ENCODE data around the gene YAP1.

The YAP1 gene

GRCh38 chr11:102144357-102145355, 34.4 kb downstream of the YAP1 start:
- Histone ChIP-seq H3K79me2 (ENCODE audit: control insufficient read depth, insufficient read depth, low read length) (peaks cover 47% of the 10 kb centered on the region), H3K36me3 (ENCODE audit: control insufficient read depth, insufficient read depth, low read length) (no peaks in the 10 kb centered on the region), H3K79me1 (ENCODE audit: low read length) (peaks cover 7% of the 10 kb centered on the region), H3K27ac (ENCODE audit: low read depth, low read length) (no peak overlapping the region), H2BK15ac (replicated peaks; ENCODE audit: low read depth) (no peak overlapping the region), H4K8ac (ENCODE audit: low read depth, low read length) (no peak overlapping the region), H3K4me2 (ENCODE audit: low read length) (no peak overlapping the region), H3K9ac (ENCODE audit: low read length) (no peak overlapping the region), H3K23ac (ENCODE audit: low read length) (no peak overlapping the region), H3K18ac (ENCODE audit: low read length) (no peak overlapping the region), H3K4me3 (ENCODE audit: low read length) (no peak overlapping the region), H3K27me3 (ENCODE audit: insufficient read depth, low read length, poor library complexity) (no peaks in the 10 kb centered on the region), H2BK5ac (ENCODE audit: low read length) (no peak overlapping the region), H3K4me1 (ENCODE audit: control insufficient read depth, low read depth, low read length) (no peaks in the 10 kb centered on the region), H2AK5ac (ENCODE audit: low read length) (no peak overlapping the region), H4K5ac (ENCODE audit: low read length) (no peak overlapping the region), H2BK120ac (ENCODE audit: low read depth, low read length) (no peak overlapping the region), H3K4ac (ENCODE audit: low read depth, low read length) (no peak overlapping the region), H3K56ac (ENCODE audit: low read length) (no peak overlapping the region)
- WGBS (ENCODE audit: extremely low coverage, insufficient coverage, low lambda C conversion rate) = no CpG with 5 or more reads among the region's 4 CpGs
- DNase-seq = no peak

GRCh38 chr11:102147015-102147414, 36.8 kb downstream of the YAP1 start:
- Histone ChIP-seq H3K79me2 (ENCODE audit: control insufficient read depth, insufficient read depth, low read length) (peaks cover 47% of the 10 kb centered on the region), H3K36me3 (ENCODE audit: control insufficient read depth, insufficient read depth, low read length) (no peaks in the 10 kb centered on the region), H3K27me3 (ENCODE audit: insufficient read depth, low read length, poor library complexity) (no peaks in the 10 kb centered on the region), H3K4me1 (ENCODE audit: control insufficient read depth, low read depth, low read length) (no peaks in the 10 kb centered on the region), H3K9ac (ENCODE audit: low read length) (no peak overlapping the region), H3K4ac (ENCODE audit: low read depth, low read length) (no peak overlapping the region), H4K8ac (ENCODE audit: low read depth, low read length) (no peak overlapping the region), H3K4me2 (ENCODE audit: low read length) (no peak overlapping the region), H3K27ac (ENCODE audit: low read depth, low read length) (no peak overlapping the region), H2BK15ac (replicated peaks; ENCODE audit: low read depth) (no peak overlapping the region), H3K56ac (ENCODE audit: low read length) (no peak overlapping the region), H3K23ac (ENCODE audit: low read length) (no peak overlapping the region), H4K5ac (ENCODE audit: low read length) (no peak overlapping the region), H2BK5ac (ENCODE audit: low read length) (no peak overlapping the region), H3K4me3 (ENCODE audit: low read length) (no peak overlapping the region), H2BK120ac (ENCODE audit: low read depth, low read length) (no peak overlapping the region), H3K79me1 (ENCODE audit: low read length) (peaks cover 7% of the 10 kb centered on the region), H3K18ac (ENCODE audit: low read length) (no peak overlapping the region), H2AK5ac (ENCODE audit: low read length) (no peak overlapping the region)
- DNase-seq = no peak
- WGBS (ENCODE audit: extremely low coverage, insufficient coverage, low lambda C conversion rate) = no CpG with 5 or more reads among the region's 4 CpGs

GRCh38 chr11:102147632-102148031, 37.4 kb downstream of the YAP1 start:
- H3K27ac ChIP-seq (ENCODE audit: low read depth, low read length) = no peak overlapping the region
- no peak overlapping the region for H3K56ac ChIP-seq (ENCODE audit: low read length)
- no peak overlapping the region for H4K5ac ChIP-seq (ENCODE audit: low read length)
- no peak overlapping the region for H3K4ac ChIP-seq (ENCODE audit: low read depth, low read length)
- H3K18ac ChIP-seq (ENCODE audit: low read length) = no peak overlapping the region
- peaks cover 50% of the 10 kb centered on the region for H3K79me2 ChIP-seq (ENCODE audit: control insufficient read depth, insufficient read depth, low read length)
- H3K4me3 ChIP-seq (ENCODE audit: low read length) = no peak overlapping the region
- no peak overlapping the region for H2AK5ac ChIP-seq (ENCODE audit: low read length)
- H2BK120ac ChIP-seq (ENCODE audit: low read depth, low read length) = no peak overlapping the region
- no peak overlapping the region for H2BK5ac ChIP-seq (ENCODE audit: low read length)
- no peak overlapping the region for H4K8ac ChIP-seq (ENCODE audit: low read depth, low read length)
- no peak overlapping the region for H3K23ac ChIP-seq (ENCODE audit: low read length)
- DNase-seq = no peak
- WGBS (ENCODE audit: extremely low coverage, insufficient coverage, low lambda C conversion rate) = 100% methylated on average over 1 of the region's 2 CpGs
- peaks cover 7% of the 10 kb centered on the region for H3K79me1 ChIP-seq (ENCODE audit: low read length)
- H3K27me3 ChIP-seq (ENCODE audit: insufficient read depth, low read length, poor library complexity) = no peaks in the 10 kb centered on the region
- no peak overlapping the region for H2BK15ac ChIP-seq (replicated peaks; ENCODE audit: low read depth)
- no peak overlapping the region for H3K4me2 ChIP-seq (ENCODE audit: low read length)
- H3K4me1 ChIP-seq (ENCODE audit: control insufficient read depth, low read depth, low read length) = no peaks in the 10 kb centered on the region
- H3K36me3 ChIP-seq (ENCODE audit: control insufficient read depth, insufficient read depth, low read length) = no peaks in the 10 kb centered on the region
- no peak overlapping the region for H3K9ac ChIP-seq (ENCODE audit: low read length)

- Histone ChIP-seq H3K4me1 (ENCODE audit: control insufficient read depth, low read depth, low read length) (no peaks in the 10 kb centered on the region), H2AK5ac (ENCODE audit: low read length) (no peak overlapping the region), H2BK15ac (replicated peaks; ENCODE audit: low read depth) (no peak overlapping the region), H3K27me3 (ENCODE audit: insufficient read depth, low read length, poor library complexity) (no peaks in the 10 kb centered on the region), H2BK120ac (ENCODE audit: low read depth, low read length) (no peak overlapping the region), H3K4me2 (ENCODE audit: low read length) (no peak overlapping the region), H3K4me3 (ENCODE audit: low read length) (no peak overlapping the region), H3K27ac (ENCODE audit: low read depth, low read length) (no peak overlapping the region), H3K36me3 (ENCODE audit: control insufficient read depth, insufficient read depth, low read length) (no peaks in the 10 kb centered on the region), H3K56ac (ENCODE audit: low read length) (no peak overlapping the region), H3K79me2 (ENCODE audit: control insufficient read depth, insufficient read depth, low read length) (peaks cover 52% of the 10 kb centered on the region), H4K5ac (ENCODE audit: low read length) (no peak overlapping the region), H2BK5ac (ENCODE audit: low read length) (no peak overlapping the region), H3K4ac (ENCODE audit: low read depth, low read length) (no peak overlapping the region), H4K8ac (ENCODE audit: low read depth, low read length) (no peak overlapping the region), H3K23ac (ENCODE audit: low read length) (no peak overlapping the region), H3K79me1 (ENCODE audit: low read length) (peaks cover 10% of the 10 kb centered on the region), H3K18ac (ENCODE audit: low read length) (no peak overlapping the region), H3K9ac (ENCODE audit: low read length) (no peak overlapping the region)
- no peak for DNase-seq
Observed at GRCh38 chr11:102148059-102148458, 37.8 kb downstream of the YAP1 start.

GRCh38 chr11:102151784-102152525, 41.7 kb downstream of the YAP1 start:
- Histone ChIP-seq H3K4me1 (ENCODE audit: control insufficient read depth, low read depth, low read length) (no peaks in the 10 kb centered on the region), H2AK5ac (ENCODE audit: low read length) (no peak overlapping the region), H3K27ac (ENCODE audit: low read depth, low read length) (no peak overlapping the region)

More at GRCh38 chr11:102151784-102152525, 41.7 kb downstream of the YAP1 start:
- Histone ChIP-seq H4K5ac (ENCODE audit: low read length) (no peak overlapping the region), H3K4me3 (ENCODE audit: low read length) (no peak overlapping the region), H2BK120ac (ENCODE audit: low read depth, low read length) (no peak overlapping the region), H2BK15ac (replicated peaks; ENCODE audit: low read depth) (no peak overlapping the region), H3K79me2 (ENCODE audit: control insufficient read depth, insufficient read depth, low read length) (peaks cover 48% of the 10 kb centered on the region), H3K4me2 (ENCODE audit: low read length) (no peak overlapping the region), H3K56ac (ENCODE audit: low read length) (no peak overlapping the region), H3K79me1 (ENCODE audit: low read length) (peaks cover 12% of the 10 kb centered on the region), H3K27me3 (ENCODE audit: insufficient read depth, low read length, poor library complexity) (no peaks in the 10 kb centered on the region), H3K18ac (ENCODE audit: low read length) (no peak overlapping the region), H3K4ac (ENCODE audit: low read depth, low read length) (no peak overlapping the region), H3K23ac (ENCODE audit: low read length) (no peak overlapping the region), H3K9ac (ENCODE audit: low read length) (no peak overlapping the region), H2BK5ac (ENCODE audit: low read length) (no peak overlapping the region), H4K8ac (ENCODE audit: low read depth, low read length) (no peak overlapping the region), H3K36me3 (ENCODE audit: control insufficient read depth, insufficient read depth, low read length) (no peaks in the 10 kb centered on the region)
- no CpG with 5 or more reads among the region's 6 CpGs for WGBS (ENCODE audit: extremely low coverage, insufficient coverage, low lambda C conversion rate)
- DNase-seq = no peak
